Activated CD4-positive, alpha-beta T cell treated with anti-CD3 and anti-CD28 coated beads, Interleukin-2, amount 10 ng/mL, durations not matched to agents 24 days and 14 days (primary cell): ENCODE results near the gene APLP1. TPM values are rescaled to one million over a fixed set of nuclear protein-coding genes. Genes with fewer than 3 reads are reported as not detected.
A peak's percentile ranks its signal among the peaks of the same experiment; 100 is the strongest.

ENCODE experiments used
- DNase-seq: peaks from one replicate; pipeline ENCODE4 v3.0.0; 2022
- H3K27ac Mint-ChIP-seq: one replicate; pipeline ENCODE4 v1.8.0; 2022; ENCODE audit warnings: mild to moderate bottlenecking, mixed read lengths
- H3K27me3 Mint-ChIP-seq: one replicate; pipeline ENCODE4 v1.8.0; 2022; ENCODE audit warnings: mixed read lengths
- H3K36me3 Mint-ChIP-seq: one replicate; pipeline ENCODE4 v1.8.0; 2022; ENCODE audit warnings: low read depth, mild to moderate bottlenecking, mixed read lengths
- H3K4me1 Mint-ChIP-seq: one replicate; pipeline ENCODE4 v1.8.0; 2021; ENCODE audit warnings: mixed read lengths
- H3K4me3 Mint-ChIP-seq: one replicate; pipeline ENCODE4 v1.8.0; 2022; ENCODE audit warnings: mild to moderate bottlenecking, moderate library complexity, mixed read lengths
- H3K9me3 Mint-ChIP-seq: one replicate; pipeline ENCODE4 v1.8.0; 2021; ENCODE audit warnings: mixed read lengths
- intact Hi-C: fragments of 100-400 bp; cut with micrococcal nuclease; formaldehyde crosslinking; loops from one replicate; pipeline ENCODE4 v1.15.1; 2023
- total RNA-seq: library from RNA; stranded (reverse); gene quantifications from 2 replicates; pipeline ENCODE4 v1.2.3, GENCODE V29; 2022

APLP1 gene
- total RNA-seq, 1 donor from 2014 or later = 2.4 TPM

DNA sequence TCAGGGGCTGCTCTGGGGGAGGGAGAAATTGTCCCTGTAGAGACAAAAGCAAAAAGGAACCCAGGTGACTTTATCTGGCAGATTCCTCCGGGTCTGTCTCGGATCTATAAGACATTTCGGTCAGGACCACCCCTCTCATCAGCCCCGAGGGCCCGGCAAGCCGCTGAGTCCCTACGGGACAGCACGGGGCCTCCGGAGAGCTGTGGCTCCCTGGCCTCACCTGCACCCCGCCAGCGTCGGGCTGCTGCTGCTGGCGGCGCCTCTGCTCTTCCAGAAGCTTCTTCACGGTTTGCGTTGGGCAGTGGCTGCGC, 30.1 kb downstream of the APLP1 start:
- peaks cover 55% of the 10 kb centered on the region for H3K36me3 Mint-ChIP-seq

DNA sequence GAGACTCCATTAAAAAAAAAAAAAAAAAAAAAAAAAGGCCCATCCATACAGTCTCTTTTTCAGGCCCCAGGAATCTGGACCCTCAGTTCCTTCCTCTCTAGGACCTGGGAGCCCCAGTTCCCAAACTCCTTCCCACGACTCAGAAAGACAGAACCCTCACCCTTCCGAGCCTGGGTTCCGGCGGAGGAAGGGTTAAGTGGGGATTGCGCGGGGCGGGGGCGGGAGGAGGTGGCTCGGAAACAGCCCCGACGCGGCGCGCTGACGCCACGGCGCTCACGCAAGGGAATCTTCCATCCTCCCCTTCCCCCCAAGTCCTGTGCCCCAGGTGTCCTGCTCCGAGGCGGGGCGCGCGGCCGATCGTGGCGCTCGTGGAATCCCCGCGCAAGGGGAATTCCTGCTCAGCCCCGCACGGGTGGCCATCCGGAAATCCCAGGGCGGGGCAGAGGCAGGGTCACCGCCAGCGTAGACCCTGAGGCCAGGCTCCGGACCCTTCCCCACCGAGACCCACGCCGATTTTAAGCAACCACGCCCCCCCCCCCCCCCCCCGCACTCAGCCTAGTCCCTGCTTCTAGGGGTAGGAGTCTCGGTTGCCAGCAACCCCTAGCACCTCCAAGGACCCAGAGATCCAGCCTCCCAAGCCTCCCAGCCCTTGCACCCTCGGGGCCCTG, 31.3 kb downstream of the APLP1 start:
- Mint-ChIP-seq H3K4me1 (peaks cover 50% of the 10 kb centered on the region), H3K4me3 (peak overlapping the region; percentile 98), H3K36me3 (peaks cover 47% of the 10 kb centered on the region), H3K27me3 (no peaks in the 10 kb centered on the region), H3K9me3 (no peaks in the 10 kb centered on the region), H3K27ac (peak overlapping the region; percentile 98)
- peak; percentile 96 for DNase-seq
- intact Hi-C loops = loop anchor here (1.0 to 5.0 kb wide), 5 partner anchors 17 to 183 kb away; partner anchors contain the start of genes HSPB6 and PROSER3

More for the DNA sequence above, 30.1 kb downstream of the APLP1 start:
- intact Hi-C loops = loop anchor here (2.0 kb wide), 2 partner anchors 16 to 182 kb away; no protein-coding TSS in a partner anchor
- H3K4me3 Mint-ChIP-seq = peak overlapping the region; percentile 98
- DNase-seq = no peak
- no peaks in the 10 kb centered on the region for H3K27me3 Mint-ChIP-seq
- H3K4me1 Mint-ChIP-seq = peaks cover 39% of the 10 kb centered on the region
- peak overlapping the region; percentile 98 for H3K27ac Mint-ChIP-seq
- H3K9me3 Mint-ChIP-seq = no peaks in the 10 kb centered on the region

DNA sequence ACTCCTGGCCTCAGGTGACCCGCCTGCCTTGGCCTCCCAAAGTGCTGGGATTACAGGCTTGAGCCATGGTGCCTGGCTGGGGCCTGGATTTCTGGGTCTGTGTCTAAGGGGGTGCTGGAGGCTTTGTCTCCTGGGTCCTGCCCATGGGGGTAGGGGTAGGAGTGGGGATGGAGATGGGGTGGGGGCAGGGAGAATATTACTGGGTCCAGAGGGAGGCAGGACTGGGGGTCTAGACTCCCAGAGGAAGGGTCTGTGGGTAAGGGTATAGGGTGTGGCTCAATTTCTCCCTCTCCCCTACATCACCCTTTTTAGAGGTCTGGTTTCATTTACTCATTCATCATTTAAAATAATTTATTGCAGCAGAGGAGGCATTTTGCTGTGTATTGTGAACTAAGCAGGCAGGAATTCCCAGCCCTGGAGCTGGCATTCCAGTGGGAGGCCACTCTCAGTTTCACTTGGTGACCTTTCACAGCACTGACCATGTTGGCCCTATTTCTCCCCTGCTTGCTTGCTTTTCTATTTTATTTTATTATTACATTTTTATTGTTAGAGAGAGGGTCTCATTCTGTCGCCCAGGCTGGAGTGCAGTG, 32.8 kb downstream of the APLP1 start:
- DNase-seq = no peak
- H3K4me1 Mint-ChIP-seq = peaks cover 50% of the 10 kb centered on the region
- no peaks in the 10 kb centered on the region for H3K27me3 Mint-ChIP-seq
- H3K4me3 Mint-ChIP-seq = peak overlapping the region; percentile 98
- H3K36me3 Mint-ChIP-seq = peaks cover 35% of the 10 kb centered on the region
- H3K27ac Mint-ChIP-seq = peak overlapping the region; percentile 98
- H3K9me3 Mint-ChIP-seq = no peaks in the 10 kb centered on the region
- intact Hi-C loops = loop anchor here (5.0 kb wide), 1 partner anchor 144 kb away; the partner anchor contains the start of genes HSPB6 and PROSER3

DNA sequence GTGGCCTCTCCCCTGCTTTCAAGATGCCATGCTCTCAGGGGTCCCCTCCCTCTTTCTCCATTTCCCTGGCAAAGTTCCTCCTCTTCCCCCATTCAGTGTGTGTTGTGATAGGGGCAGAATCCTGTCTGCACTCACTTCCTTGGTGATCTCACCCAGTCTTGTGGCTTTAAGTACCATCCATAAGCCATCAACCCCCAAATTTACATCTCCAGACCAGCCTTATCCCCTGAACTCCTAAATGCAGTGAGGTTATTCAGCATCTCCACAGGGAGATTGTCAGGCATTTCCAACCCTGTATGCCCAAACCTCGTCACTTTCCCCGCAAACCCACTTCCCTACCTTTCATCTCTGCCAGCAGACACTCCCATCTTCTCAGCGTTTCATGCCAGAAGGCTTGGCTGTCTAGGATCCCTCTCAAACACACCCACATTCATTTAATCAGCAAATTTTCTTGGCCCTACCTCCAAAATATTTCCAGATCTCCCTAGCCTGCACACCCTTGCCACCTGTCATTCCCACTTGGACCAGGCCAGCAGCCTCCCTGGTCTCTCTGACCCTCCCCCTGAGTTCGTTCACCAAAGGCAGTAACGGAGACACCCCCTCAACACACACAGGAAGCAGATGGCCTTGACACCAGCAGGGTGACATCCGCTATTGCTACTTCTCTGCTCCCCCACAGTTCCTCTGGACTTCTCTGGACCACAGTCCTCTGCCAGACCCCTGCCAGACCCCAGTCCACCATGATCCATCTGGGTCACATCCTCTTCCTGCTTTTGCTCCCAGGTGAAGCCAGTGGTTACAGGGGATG, 33.7 kb downstream of the APLP1 start, which contains the start of gene HCST:
Gene HCST (plus strand): TSS at position 676 of the 808 bp plus-strand sequence. CDS start 65 bp downstream, at position 741.
- H3K4me3 Mint-ChIP-seq = peak within 1 kb of the TSS; percentile 98
- peaks cover 51% of the 10 kb centered on the region for H3K4me1 Mint-ChIP-seq
- H3K27me3 Mint-ChIP-seq = no peaks in the 10 kb centered on the region
- peak within 1 kb of the TSS; percentile 93 for H3K27ac Mint-ChIP-seq
- intact Hi-C loops = loop anchor here (5.0 kb wide), 1 partner anchor 145 kb away; the partner anchor contains the start of genes HSPB6 and PROSER3
- DNase-seq = peak; percentile 85
- no peaks in the 10 kb centered on the region for H3K9me3 Mint-ChIP-seq
- peaks cover 28% of the 10 kb centered on the region for H3K36me3 Mint-ChIP-seq

DNA sequence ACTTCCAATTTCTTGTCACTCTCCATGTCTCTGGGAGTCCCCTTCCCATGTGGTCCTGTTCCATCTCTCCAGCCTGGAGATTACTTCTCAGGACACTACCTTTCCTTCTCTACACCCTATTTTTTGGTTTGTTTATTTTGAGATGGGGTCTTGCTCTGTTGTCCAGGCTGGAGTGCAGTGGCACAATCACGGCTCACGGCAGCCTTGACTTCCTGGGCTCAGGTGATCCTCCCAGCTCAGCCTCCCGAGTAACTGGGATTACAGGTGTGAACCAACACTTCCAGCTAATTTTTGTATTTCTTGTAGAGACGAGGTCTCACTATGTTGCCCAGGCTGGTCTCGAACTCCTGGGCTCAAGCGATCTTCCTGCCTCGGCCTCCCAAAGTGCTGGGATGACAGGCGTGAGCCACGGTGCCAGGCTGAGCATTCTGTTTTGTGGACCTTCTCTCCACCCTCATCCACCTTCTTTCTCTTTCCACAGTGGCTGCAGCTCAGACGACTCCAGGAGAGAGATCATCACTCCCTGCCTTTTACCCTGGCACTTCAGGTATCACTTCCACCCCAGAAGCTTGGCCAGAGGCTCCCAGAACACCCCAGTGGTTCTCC, 34.6 kb downstream of the APLP1 start:
- Mint-ChIP-seq H3K36me3 (peaks cover 19% of the 10 kb centered on the region), H3K27ac (peak overlapping the region; percentile 93)
- intact Hi-C loops = loop anchor here (5.0 kb wide), 1 partner anchor 146 kb away; the partner anchor contains the start of genes HSPB6 and PROSER3

DNA sequence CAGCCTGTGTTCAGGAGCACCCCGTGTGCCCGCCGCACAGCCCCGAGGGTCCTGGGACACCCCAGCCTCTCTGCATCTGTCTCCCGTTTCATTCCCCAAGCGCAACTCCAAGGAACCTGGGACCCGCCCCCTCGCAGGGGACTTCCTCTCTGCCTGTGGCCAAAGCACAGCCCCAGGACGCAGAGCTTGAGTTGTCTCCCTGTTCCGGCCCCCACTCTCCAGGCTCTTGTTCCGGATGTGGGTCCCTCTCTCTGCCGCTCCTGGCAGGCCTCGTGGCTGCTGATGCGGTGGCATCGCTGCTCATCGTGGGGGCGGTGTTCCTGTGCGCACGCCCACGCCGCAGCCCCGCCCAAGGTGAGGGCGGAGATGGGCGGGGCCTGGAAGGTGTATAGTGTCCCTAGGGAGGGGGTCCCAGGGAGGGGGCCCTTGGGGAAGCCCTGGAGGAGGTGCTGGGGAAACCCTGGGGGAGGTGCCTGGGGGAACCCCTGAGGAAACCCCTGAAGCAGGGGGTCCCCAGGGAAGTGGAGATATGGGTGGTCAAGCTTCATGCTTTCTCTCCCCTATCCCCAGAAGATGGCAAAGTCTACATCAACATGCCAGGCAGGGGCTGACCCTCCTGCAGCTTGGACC, 35.3 kb downstream of the APLP1 start:
- H3K27ac Mint-ChIP-seq = peak overlapping the region; percentile 93
- H3K4me1 Mint-ChIP-seq = peaks cover 42% of the 10 kb centered on the region
- H3K36me3 Mint-ChIP-seq = peaks cover 13% of the 10 kb centered on the region
- peak; percentile 97 for DNase-seq
- H3K9me3 Mint-ChIP-seq = no peaks in the 10 kb centered on the region
- peak overlapping the region; percentile 89 for H3K4me3 Mint-ChIP-seq
- no peaks in the 10 kb centered on the region for H3K27me3 Mint-ChIP-seq
- intact Hi-C loops = loop anchor here (5.0 kb wide), 1 partner anchor 146 kb away; the partner anchor contains the start of genes HSPB6 and PROSER3

More for the DNA sequence above, 34.6 kb downstream of the APLP1 start:
- Mint-ChIP-seq H3K27me3 (no peaks in the 10 kb centered on the region), H3K4me1 (peaks cover 46% of the 10 kb centered on the region), H3K4me3 (peak overlapping the region; percentile 89), H3K9me3 (no peaks in the 10 kb centered on the region)
- no peak for DNase-seq

DNA sequence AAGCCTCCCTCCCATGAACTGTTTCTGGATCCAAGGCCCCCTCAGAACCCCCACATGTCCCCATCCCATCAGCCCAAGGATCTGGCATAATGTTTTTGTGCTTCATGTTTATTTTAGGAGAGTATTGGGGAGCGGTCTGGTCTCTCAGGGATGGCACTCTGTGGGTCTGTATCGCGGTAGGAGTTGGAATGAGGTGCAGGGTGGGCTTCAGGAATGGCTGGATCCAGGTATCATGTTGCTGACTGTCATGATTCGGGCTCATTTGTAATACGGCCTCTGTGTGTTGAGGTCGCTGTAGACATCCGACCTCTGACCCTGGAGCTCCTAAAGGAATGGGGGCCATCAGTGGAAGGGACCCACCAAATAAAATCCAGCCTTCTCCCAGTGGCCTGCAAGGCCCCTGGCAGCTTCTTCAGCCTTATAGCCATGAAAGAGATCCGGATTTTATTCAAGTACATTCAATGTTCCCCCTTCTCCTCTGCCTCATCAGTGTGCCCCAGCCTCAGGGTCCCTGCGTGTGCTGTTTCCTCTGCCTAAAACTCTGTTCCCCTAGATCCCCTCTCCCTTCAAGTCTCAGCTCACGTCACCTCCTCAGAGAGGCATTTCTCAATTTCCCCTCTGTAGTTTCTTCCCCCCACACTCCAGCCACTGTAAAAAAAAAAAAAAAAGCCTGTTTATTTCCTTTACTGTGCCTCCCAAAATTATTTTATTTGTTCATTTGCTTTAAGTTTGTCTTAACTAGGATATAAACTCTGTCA, 36.1 kb downstream of the APLP1 start:
- no peaks in the 10 kb centered on the region for H3K27me3 Mint-ChIP-seq
- peak overlapping the region; percentile 83 for H3K27ac Mint-ChIP-seq
- no peak for DNase-seq
- intact Hi-C loops = loop anchor here (5.0 kb wide), 1 partner anchor 147 kb away; the partner anchor contains the start of genes HSPB6 and PROSER3
- peak overlapping the region; percentile 89 for H3K4me3 Mint-ChIP-seq
- peaks cover 44% of the 10 kb centered on the region for H3K4me1 Mint-ChIP-seq
- no peaks in the 10 kb centered on the region for H3K9me3 Mint-ChIP-seq
- peaks cover 7% of the 10 kb centered on the region for H3K36me3 Mint-ChIP-seq

DNA sequence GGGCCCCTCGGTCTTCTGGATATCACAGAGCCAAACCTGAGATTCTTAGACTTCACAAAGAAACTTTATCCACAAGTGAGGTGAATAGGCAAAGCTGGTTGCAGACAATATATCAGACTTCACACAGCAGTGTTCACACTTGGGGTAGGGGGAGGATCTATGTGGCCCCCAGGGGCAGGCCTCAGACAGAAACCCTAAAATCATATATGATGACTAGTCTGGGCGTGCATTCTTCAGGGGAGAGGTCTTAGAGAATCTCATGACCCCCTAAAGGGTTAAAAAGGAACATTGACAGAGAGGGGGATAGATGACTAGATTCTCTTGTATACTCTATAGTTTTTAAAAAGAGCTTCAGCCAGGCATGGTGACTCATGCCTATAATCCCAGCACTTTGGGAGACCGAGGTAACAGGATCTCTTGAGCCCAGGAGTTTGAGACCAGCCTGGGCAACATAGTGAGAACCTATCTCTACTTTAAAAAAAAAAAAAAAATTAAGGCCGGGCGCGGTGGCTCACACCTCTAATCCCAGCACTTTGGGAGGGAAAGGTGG, 36.9 kb downstream of the APLP1 start:
- Mint-ChIP-seq H3K27ac (peak overlapping the region; percentile 83), H3K36me3 (peaks cover 6% of the 10 kb centered on the region), H3K9me3 (no peaks in the 10 kb centered on the region), H3K4me1 (peaks cover 44% of the 10 kb centered on the region), H3K27me3 (no peaks in the 10 kb centered on the region), H3K4me3 (no peak overlapping the region)
- no peak for DNase-seq
- intact Hi-C loops = no loop called here

DNA sequence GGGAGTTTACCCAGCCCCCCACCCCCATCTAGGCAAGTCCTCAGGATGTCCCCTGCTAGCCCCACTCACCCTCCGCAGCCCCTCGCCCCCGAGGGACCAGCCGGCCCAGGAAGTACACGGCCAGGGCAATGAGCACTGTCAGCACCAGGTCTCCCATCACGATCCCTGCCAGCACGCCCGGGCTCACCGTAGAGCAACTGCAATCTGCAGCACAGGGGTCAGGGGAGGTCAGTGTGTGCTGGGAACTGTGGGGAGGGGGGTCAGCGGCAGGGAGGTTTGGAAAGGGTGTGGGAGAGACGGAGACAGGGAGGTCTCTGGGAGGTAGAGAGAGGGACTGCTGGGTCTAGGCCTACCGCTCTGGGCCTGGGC, 39.0 kb downstream of the APLP1 start:
- DNase-seq = no peak
- H3K4me3 Mint-ChIP-seq = no peak overlapping the region
- peak overlapping the region; percentile 36 for H3K27ac Mint-ChIP-seq
- peaks cover 34% of the 10 kb centered on the region for H3K4me1 Mint-ChIP-seq
- peaks cover 6% of the 10 kb centered on the region for H3K36me3 Mint-ChIP-seq
- no peaks in the 10 kb centered on the region for H3K9me3 Mint-ChIP-seq
- no peaks in the 10 kb centered on the region for H3K27me3 Mint-ChIP-seq
- intact Hi-C loops = no loop called here

DNA sequence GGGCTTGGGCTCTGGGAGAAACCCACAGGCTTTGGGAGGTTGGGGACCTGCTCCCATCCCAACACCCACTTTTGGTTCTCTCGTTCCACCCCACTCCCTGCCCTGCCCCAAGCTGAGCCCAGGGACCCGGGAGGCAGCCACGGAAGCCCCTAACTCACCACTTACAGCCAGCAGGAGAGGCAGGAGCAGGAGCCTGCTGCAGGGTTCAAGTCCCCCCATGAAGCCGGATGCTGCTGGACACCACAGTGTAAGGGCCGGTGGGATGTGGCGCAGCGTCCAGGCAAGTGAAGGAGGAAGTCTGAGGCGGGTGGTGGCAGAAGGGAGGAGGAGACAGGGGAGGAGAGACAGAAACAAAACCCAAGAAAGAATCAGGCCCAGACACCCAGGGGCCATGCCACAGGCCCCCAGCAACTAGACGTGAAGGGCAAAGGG, 39.7 kb downstream of the APLP1 start, which contains the start of gene TYROBP:
Gene TYROBP (minus strand): TSS at position 286 of the 432 bp plus-strand sequence. CDS start 67 bp downstream, at position 219.
- Mint-ChIP-seq H3K4me1 (peaks cover 29% of the 10 kb centered on the region), H3K27ac (peak within 1 kb of the TSS; percentile 39), H3K9me3 (no peaks in the 10 kb centered on the region), H3K36me3 (peaks cover 6% of the 10 kb centered on the region), H3K4me3 (no peak within 1 kb of the TSS), H3K27me3 (no peaks in the 10 kb centered on the region)
- no peak for DNase-seq
- intact Hi-C loops = no loop called here

DNA sequence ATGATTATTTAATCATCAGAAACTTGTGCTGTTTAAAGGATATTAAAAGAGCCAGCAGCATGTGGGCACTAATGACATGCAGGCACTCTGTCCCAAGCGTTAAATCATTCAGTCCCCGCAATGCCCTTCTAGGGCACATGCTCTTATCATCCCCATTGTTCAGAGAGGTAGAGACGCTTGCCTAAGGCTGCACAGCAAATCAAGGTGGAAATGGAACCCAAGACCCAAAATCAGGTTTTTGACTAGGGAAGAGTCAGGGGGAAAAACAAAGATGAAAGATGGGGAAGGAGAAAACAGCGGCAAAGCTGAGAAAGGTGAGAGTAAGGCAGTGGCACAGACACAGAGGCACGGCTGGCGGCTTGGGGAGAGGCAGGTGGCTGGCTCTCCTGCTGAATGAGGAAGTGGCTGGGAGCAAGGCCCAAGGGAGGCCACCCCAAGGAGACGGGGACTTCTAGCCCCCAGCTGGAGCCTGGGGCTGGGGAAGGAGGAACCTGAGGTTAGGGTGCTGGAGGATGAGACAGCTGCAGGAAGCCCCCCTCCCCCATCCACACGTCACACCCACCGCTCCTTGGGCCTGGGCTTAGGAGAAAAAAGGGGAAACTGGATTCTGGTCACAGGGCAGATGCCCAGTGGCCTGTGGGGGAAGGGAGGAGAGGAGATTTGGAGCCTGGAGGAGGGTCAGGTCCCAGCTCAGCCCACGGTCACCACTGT, 40.8 kb downstream of the APLP1 start:
- no peaks in the 10 kb centered on the region for H3K9me3 Mint-ChIP-seq
- no peak for DNase-seq
- H3K27me3 Mint-ChIP-seq = no peaks in the 10 kb centered on the region
- H3K4me3 Mint-ChIP-seq = no peak overlapping the region
- peak overlapping the region; percentile 39 for H3K27ac Mint-ChIP-seq
- no peaks in the 10 kb centered on the region for H3K36me3 Mint-ChIP-seq
- intact Hi-C loops = no loop called here
- peaks cover 24% of the 10 kb centered on the region for H3K4me1 Mint-ChIP-seq

DNA sequence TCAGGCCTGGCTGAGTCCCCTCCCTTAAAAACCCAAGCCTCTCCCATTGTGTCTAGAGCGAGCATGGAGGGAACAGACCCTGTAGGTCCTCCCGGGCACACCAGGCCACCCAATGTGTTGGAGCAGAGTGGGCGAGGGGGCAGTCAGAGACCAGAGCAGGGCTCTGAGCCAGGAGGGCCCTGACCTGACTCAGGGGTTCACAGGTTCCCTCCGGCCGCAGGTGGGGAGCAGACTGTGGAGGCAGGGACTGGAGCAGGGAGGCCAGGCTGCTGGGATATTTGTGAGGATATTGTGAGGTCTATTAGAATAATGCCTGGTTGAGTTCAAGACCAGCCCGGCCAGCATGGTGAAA, 41.3 kb downstream of the APLP1 start:
- intact Hi-C loops = no loop called here
- Mint-ChIP-seq H3K4me1 (peaks cover 19% of the 10 kb centered on the region), H3K27ac (no peak overlapping the region), H3K27me3 (no peaks in the 10 kb centered on the region), H3K9me3 (no peaks in the 10 kb centered on the region), H3K36me3 (no peaks in the 10 kb centered on the region), H3K4me3 (no peak overlapping the region)
- DNase-seq = no peak
